GM04504 (cell line): Measurements from ENCODE around the gene RABL3.
A peak's percentile ranks its signal among the peaks of the same experiment; 100 is the strongest.
"Not testable (repeated sequence)": the region's sequence is repeated elsewhere in the genome, so short reads cannot be mapped to it uniquely, and the experiment has no call there.

Experiments used
- DNase-seq: peaks from one replicate; pipeline ENCODE4 v3.0.0-alpha.2; 2012; ENCODE audit warnings: low read depth

Gene RABL3

DNA sequence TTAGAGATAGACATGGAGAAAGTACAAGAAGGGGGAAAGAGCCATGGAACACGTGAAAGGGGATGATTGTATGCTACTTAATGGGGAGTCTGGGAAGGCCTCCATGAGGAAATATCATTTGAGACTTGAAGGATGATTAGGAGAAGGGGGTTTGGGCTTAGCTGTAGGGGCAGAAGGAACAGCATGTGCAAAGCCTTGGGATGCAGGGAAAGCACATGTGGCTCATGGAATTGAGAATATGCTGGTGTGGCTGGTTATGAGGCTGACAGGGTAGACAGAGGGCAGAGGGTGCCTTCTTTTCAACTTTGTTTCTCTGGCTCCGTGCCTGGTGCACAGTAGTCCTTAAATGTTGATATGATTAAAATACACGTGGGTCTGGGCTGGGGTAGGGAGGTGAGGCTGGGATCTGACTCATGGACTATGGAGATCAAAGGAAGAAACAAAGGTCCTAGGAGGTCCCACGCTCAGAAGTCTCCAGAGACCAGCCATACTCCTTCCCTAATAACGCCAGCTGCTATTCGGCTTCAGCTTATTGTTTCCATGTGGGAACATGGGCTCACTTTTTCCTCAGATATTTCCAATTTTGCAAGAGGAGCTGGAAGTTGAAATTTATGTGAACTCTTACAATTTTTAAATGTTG, 1.4 kb upstream of the RABL3 start:
- no peak for DNase-seq

DNA sequence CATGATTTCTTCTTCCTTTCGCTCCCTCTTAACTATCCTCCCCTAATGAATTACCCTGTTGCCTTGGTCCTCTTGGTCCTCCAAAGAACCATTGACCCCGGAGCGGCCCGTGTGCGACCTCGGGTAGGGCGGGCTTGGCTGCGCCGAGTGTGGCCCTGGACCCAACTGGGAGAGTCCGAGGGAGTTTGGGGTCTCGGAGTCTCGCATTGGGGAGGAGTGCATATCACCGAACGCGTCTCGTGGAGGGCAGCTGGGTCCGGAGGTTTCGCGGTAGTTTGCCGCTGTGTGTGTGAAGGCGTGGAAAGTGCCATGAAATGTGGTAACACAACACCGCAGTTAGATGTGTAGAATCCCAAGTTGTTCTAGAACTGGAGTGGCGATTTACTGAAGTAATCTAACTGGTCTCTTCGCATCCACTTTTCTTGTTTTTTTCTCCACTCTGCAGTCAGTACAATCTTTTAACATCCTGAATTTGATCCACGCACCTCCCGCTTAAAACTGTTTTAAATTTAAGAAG, 591 bp upstream of the RABL3 start:
- DNase-seq: no peak

GRCh38 chr3:120741837-120742197, 499 bp downstream of the RABL3 start:
- DNase-seq: no peak

GRCh38 chr3:120741320-120741719, 996 bp downstream of the RABL3 start:
- DNase-seq: no peak

DNA sequence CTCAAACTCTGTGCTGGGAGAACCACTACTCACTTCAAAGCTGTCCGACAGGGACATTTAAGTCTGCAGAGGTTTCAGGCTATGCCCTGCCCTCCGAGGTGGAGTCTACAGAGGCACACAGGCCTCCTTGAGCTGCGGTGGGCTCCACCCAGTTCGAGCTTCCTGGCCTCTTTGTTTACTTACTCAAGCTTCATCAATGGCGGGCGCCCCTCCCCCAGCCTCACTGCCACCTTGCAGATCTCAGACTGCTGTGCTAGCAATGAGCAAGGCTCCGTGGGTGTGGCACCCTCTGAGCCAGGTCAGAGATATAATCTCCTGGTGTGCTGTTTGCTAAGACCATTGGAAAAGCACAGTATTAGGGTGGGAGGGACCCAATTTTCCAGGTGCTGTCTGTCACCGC, 4.3 kb downstream of the RABL3 start:
- not testable (repeated sequence) for DNase-seq

GRCh38 chr3:120730576-120731542, 11.5 kb downstream of the RABL3 start:
- no peak for DNase-seq

DNA sequence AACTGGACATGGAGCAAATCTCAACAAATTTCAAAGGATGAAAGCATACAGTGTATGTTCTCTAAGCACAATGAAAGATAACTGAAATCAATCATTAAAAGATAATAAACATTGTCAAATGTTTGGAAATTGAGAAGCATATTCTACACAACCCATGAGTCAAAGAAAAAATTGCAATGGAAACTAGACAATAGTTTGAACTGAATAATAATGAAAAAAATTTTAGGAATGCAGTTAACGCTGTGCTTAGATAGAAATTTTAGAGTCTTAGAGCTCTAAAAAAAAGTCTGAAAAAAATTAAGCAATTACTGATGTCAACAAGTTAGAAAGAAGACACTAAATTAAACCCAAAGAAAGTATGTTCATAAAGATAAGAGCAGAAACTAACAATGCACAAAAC, 15.5 kb downstream of the RABL3 start:
- DNase-seq: no peak

DNA sequence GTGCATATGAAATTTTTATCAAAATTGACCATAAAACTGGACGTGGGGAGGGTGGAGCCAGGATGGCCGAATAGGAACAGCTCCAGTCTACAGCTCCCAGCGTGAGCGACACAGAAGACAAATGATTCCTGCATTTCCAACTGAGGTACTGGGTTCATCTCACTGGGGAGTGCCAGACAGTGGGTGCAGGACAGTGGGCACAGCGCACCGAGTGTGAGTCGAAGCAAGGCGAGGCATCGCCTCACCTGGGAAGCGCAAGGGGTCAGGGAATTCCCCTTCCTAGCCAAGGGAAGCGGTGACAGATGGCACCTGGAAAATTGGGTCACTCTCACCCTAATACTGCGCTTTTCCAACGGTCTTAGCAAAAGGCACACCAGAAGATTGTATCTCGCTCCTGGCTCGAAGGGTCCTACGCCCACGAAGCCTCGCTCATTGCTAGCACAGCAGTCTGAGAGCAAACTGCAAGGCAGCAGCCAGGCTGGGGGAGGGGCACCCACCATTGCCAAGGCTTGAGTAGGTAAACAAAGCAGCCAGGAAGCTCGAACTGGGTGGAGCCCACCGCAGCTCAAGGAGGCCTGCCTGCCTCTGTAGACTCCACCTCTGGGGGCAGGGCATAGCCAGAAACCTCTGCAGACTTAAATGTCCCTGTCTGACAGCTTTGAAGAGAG, 23.0 kb downstream of the RABL3 start:
- DNase-seq: not testable (repeated sequence)

- DNase-seq: no peak
Measured at GRCh38 chr3:120713262-120713661, 29.1 kb downstream of the RABL3 start.

DNA sequence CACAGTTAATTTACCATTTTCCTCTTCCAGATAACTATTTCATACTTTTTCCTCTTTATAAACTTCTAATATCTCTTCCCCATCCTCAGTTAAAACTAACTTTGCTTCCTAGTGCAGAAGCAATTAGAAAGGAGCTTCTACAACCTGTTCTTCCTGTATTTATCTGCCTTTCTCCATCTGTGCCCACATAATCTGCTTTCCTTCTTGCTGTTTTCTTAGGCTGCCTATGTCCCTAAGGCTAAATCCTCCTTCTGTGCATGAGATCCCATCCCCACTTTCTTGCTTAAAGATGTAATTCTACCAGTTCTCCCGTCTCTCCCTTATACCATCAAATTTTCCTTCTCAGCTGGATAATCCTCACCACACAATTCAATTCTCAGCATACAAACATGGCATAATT, 31.9 kb downstream of the RABL3 start:
- no peak for DNase-seq

GRCh38 chr3:120708408-120708807, 33.9 kb downstream of the RABL3 start:
- no peak for DNase-seq

- DNase-seq: no peak
Measured at GRCh38 chr3:120706950-120707349, 35.4 kb downstream of the RABL3 start.

DNA sequence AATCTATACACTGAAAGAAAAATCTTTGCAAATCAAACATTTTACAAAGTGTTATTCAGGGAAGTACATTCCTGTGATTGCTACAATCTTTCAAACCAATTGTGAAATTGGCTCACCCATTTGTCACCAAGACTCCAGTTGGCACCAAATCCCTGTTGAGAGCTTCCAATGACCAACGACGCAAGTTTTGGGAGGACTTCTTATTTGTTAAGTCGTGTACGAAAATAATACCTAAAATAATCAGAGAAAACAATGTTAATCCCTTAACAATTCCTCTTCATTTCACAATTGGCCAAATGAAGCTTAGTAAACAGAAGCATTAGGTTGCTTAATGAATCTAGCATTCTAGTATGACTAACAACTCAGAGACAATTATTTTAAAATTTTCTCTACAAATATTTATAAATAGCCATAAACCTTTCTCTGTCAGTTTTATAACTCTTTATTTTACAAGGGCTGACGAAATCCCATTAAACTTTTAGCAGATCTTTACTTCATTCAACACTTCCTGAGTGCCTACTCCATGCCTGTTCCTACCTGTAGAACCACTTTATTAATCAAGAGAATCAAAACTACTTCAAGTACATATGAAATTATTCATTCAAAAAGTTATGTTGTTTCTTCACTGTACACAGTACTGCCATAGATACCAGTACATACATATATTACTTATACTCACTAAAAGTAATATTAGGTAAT, 36.3 kb downstream of the RABL3 start:
- DNase-seq: no peak

GRCh38 chr3:120699333-120699732, 43.0 kb downstream of the RABL3 start:
- DNase-seq: no peak

GRCh38 chr3:120693439-120694171, 48.7 kb downstream of the RABL3 start:
- peak; percentile 17 for DNase-seq

- no peak for DNase-seq
Measured at GRCh38 chr3:120689395-120689794, 52.9 kb downstream of the RABL3 start.

GRCh38 chr3:120688121-120688520, 54.2 kb downstream of the RABL3 start:
- DNase-seq: peak; percentile 14

GRCh38 chr3:120685411-120685810, 56.9 kb downstream of the RABL3 start:
- no peak for DNase-seq

- no peak for DNase-seq
Measured at GRCh38 chr3:120684896-120685295, 57.4 kb downstream of the RABL3 start.

DNA sequence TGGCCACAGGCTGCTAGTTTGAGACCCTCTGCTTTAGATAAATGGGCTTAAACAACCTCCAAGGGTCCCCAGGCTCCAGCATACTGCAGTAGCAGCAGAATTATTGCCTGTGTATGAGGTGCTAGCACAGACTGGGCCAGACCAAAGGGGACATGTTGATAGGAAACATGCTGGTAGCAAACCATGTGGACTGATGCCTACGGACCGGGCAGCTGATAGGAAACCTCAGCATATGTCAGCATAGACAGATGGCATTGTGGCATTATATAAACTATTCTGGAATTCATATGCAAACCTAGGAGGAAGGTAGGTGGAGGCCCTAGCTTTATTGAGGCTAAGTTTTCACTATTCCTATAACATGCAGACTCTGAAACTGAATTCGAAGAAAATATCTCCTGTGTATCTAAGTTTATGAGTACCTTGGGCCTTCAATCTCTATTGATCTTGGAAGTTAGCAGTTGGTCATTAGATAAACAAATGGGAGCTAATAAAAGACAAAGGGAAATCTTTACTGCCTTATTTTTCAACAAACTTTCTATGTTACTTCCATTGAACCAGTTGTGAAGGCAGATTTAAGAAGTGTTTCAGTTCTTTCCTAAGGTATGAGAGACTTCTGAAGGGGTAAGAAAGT, 58.5 kb downstream of the RABL3 start:
- no peak for DNase-seq

DNA sequence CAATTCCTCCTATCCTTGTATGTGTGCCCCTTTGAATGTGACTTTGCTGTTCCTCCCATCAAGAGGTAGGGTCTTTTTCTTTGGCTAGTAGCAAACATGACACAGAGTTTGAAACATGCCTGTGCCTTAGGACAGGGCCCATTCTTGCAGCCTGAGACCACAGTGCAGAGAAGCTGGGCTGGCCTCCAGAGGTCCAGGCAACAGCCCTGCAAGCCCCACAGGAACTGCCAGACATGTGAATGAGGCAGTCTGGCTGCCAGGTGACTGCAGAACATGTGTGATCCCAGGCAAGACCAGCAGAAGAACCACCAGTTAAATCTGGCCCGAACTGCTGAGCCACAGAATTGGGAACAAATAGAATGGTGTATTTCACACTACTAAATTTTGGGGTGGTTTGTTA, 59.1 kb downstream of the RABL3 start:
- peak; percentile 13 for DNase-seq
